GM12891 (cell line): ENCODE results near the gene ZNF638.

Experiments used
- POLR2A ChIP-seq: IDR thresholded peaks from 2 replicates; pipeline ENCODE4 v1.6.1; 2011; ENCODE audit warnings: low read depth, low read length, control low read depth
- POLR2AphosphoS5 ChIP-seq: IDR thresholded peaks from 2 replicates; pipeline ENCODE4 v1.6.1; 2011; ENCODE audit warnings: low read depth, low read length, control low read depth
- POU2F2 ChIP-seq: IDR thresholded peaks from 2 replicates; pipeline ENCODE4 v1.6.1; 2011; ENCODE audit warnings: low read depth, mild to moderate bottlenecking, control low read depth, low read length, moderate library complexity
- SPI1 ChIP-seq: IDR thresholded peaks from 2 replicates; pipeline ENCODE4 v1.6.1; 2011; ENCODE audit warnings: low read depth, low read length, control low read depth
- TAF1 ChIP-seq: IDR thresholded peaks from 2 replicates; pipeline ENCODE4 v1.6.1; 2011; ENCODE audit warnings: low read depth, low read length, control low read depth

DNA sequence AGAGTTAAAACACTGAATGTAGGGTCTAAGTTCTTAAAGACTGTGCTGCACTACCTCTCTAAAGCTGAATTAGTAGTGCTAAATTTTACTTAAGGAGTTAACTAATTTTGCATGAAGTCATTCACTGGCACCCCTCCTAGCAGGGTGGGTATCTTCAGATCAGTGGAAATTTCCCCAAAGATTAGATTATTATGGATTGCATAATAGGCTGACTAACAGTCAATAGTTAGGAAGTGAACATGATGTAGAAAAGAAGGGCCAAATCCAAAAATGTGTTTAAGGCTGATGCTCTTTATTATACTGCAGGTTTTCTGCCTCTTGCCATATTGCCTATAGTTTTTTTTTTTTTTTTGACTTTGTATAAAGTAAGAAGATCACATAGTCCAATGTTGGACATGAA lies 5.2 kb downstream of the ZNF638 start:
- no peak for TF ChIP-seq POLR2A
- no peak for TF ChIP-seq POLR2AphosphoS5
- TF ChIP-seq TAF1 = no peak
- no peak for TF ChIP-seq SPI1
- no peak for TF ChIP-seq POU2F2
